Measurements from ENCODE around the gene HP.

- TF ChIP-seq, protein P1, sequence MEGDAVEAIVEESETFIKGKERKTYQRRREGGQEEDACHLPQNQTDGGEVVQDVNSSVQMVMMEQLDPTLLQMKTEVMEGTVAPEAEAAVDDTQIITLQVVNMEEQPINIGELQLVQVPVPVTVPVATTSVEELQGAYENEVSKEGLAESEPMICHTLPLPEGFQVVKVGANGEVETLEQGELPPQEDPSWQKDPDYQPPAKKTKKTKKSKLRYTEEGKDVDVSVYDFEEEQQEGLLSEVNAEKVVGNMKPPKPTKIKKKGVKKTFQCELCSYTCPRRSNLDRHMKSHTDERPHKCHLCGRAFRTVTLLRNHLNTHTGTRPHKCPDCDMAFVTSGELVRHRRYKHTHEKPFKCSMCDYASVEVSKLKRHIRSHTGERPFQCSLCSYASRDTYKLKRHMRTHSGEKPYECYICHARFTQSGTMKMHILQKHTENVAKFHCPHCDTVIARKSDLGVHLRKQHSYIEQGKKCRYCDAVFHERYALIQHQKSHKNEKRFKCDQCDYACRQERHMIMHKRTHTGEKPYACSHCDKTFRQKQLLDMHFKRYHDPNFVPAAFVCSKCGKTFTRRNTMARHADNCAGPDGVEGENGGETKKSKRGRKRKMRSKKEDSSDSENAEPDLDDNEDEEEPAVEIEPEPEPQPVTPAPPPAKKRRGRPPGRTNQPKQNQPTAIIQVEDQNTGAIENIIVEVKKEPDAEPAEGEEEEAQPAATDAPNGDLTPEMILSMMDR (conservative IDR thresholded peaks at IDR 0.05; ENCODE audit: low read depth, low read length), result no peak
- TF ChIP-seq MXI1 (IDR thresholded peaks at IDR 0.05; ENCODE audit: borderline replicate concordance, low read depth, low read length), result no peak
- TF ChIP-seq POLR2A (IDR thresholded peaks at IDR 0.05; ENCODE audit: low read depth, low read length), result no peak
- no peak for TF ChIP-seq SMC3 (IDR thresholded peaks at IDR 0.05; ENCODE audit: low read depth, low read length)
- TF ChIP-seq RFX5 (IDR thresholded peaks at IDR 0.05; ENCODE audit: low read depth, low read length), result no peak
- TF ChIP-seq, protein P2, sequence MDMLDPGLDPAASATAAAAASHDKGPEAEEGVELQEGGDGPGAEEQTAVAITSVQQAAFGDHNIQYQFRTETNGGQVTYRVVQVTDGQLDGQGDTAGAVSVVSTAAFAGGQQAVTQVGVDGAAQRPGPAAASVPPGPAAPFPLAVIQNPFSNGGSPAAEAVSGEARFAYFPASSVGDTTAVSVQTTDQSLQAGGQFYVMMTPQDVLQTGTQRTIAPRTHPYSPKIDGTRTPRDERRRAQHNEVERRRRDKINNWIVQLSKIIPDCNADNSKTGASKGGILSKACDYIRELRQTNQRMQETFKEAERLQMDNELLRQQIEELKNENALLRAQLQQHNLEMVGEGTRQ (IDR thresholded peaks at IDR 0.05; ENCODE audit: low read depth, low read length), result no peak
- TF ChIP-seq RAD21 (IDR thresholded peaks at IDR 0.05; ENCODE audit: low read length), result no peak
- no peak for TF ChIP-seq BHLHE40 (IDR thresholded peaks at IDR 0.05; ENCODE audit: low read depth, low read length)
- no peak for TF ChIP-seq ELK1 (IDR thresholded peaks at IDR 0.05; ENCODE audit: borderline replicate concordance, low read depth, low read length)
- no peak for TF ChIP-seq MAFK (IDR thresholded peaks at IDR 0.05; ENCODE audit: low read depth, low read length)
Measured at GRCh38 chr16:72107371-72107770, 53.1 kb downstream of the HP start.

Data from IMR-90 (cell line).